ENCODE results near the gene LALBA.

The LALBA gene

GRCh38 chr12:48536602-48537001 is 33.2 kb downstream of the LALBA start:
- H3K79me1 ChIP-seq (replicated peaks; ENCODE audit: low read length, poor library complexity, severe bottlenecking) = no peaks in the 10 kb centered on the region
- no peak overlapping the region for H3K23ac ChIP-seq (ENCODE audit: low read length in 2 of 2)
- H3K4ac ChIP-seq (ENCODE audit: low read depth in 1 of 2, low read length in 2 of 2) = no peak overlapping the region
- H4K91ac ChIP-seq (ENCODE audit: low read length) = no peak overlapping the region
- no peak overlapping the region for H2BK120ac ChIP-seq (ENCODE audit: low read depth, low read length)
- H4K8ac ChIP-seq (ENCODE audit: low read length) = no peak overlapping the region
- H3K36me3 ChIP-seq (ENCODE audit: control insufficient read depth in 1 of 2, insufficient read depth in 2 of 2, low read depth in 1 of 2, low read length in 2 of 2) = no peaks in the 10 kb centered on the region
- H2BK15ac ChIP-seq (ENCODE audit: low read depth, poor library complexity, severe bottlenecking) = no peak overlapping the region
- no peak overlapping the region for H3K27ac ChIP-seq (ENCODE audit: low read length, poor library complexity, severe bottlenecking)
- H2BK12ac ChIP-seq (ENCODE audit: low read length in 2 of 2) = no peak overlapping the region
- no peak overlapping the region for H2BK5ac ChIP-seq (ENCODE audit: low read depth, low read length, poor library complexity, severe bottlenecking)
- H3K4me3 ChIP-seq (ENCODE audit: insufficient read depth in 1 of 2, low read depth in 1 of 2, low read length in 2 of 2) = no peak overlapping the region
- peaks cover 3% of the 10 kb centered on the region for H3K9me3 ChIP-seq (ENCODE audit: control insufficient read depth, low read length)
- no peak overlapping the region for H2AFZ ChIP-seq (ENCODE audit: low read depth, low read length)
- no peak overlapping the region for H2AK5ac ChIP-seq (ENCODE audit: low read length, severe bottlenecking)
- H3K4me2 ChIP-seq (ENCODE audit: low read length, poor library complexity, severe bottlenecking) = no peak overlapping the region
- 14% methylated on average over 1 of the region's 1 CpG for WGBS
- no peak for DNase-seq
- H3K9ac ChIP-seq (ENCODE audit: low read length) = no peak overlapping the region
- H3K14ac ChIP-seq (ENCODE audit: low read length in 2 of 2) = no peak overlapping the region
- H3K27me3 ChIP-seq (ENCODE audit: control insufficient read depth in 1 of 2, insufficient read depth in 1 of 2, low read length in 2 of 2) = peaks cover 1 to 9% of the 10 kb centered on the region in 2 experiments
- H3K18ac ChIP-seq (ENCODE audit: low read depth in 1 of 2, low read length in 2 of 2) = no peak overlapping the region
- H3K4me1 ChIP-seq (ENCODE audit: control insufficient read depth, insufficient read depth, low read depth, low read length) = no peaks in the 10 kb centered on the region

DNA sequence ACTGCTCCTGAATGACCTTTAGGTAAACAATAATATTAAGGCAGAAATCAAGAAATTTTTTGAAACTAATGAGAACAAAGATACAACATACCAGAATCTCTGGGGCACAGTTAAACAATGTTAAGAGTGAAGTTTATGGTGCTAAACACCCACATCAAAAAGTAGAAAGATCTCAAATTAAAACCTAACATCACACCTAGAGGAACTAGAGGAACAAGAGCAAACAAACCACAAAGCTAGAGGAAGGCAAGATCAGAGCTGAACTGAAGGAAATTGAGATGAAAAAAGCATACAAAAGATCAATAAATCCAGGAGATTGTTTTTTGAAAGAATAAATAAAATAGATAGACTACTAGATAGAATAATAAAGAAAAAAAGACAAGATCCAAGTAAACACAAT is 37.2 kb downstream of the LALBA start:
- H3K27me3 ChIP-seq (ENCODE audit: control insufficient read depth in 1 of 2, insufficient read depth in 1 of 2, low read length in 2 of 2) = peaks cover 0 to 3% of the 10 kb centered on the region in 2 experiments
- H2BK15ac ChIP-seq (ENCODE audit: low read depth, poor library complexity, severe bottlenecking) = no peak overlapping the region
- H3K36me3 ChIP-seq (ENCODE audit: control insufficient read depth in 1 of 2, insufficient read depth in 2 of 2, low read depth in 1 of 2, low read length in 2 of 2) = no peaks in the 10 kb centered on the region
- H3K4ac ChIP-seq (ENCODE audit: low read depth in 1 of 2, low read length in 2 of 2) = no peak overlapping the region
- no peak overlapping the region for H3K4me2 ChIP-seq (ENCODE audit: low read length, poor library complexity, severe bottlenecking)
- no peak overlapping the region for H2AK5ac ChIP-seq (ENCODE audit: low read length, severe bottlenecking)
- H3K4me3 ChIP-seq (ENCODE audit: insufficient read depth in 1 of 2, low read depth in 1 of 2, low read length in 2 of 2) = no peak overlapping the region
- H3K23ac ChIP-seq (ENCODE audit: low read length in 2 of 2) = no peak overlapping the region
- H2BK120ac ChIP-seq (ENCODE audit: low read depth, low read length) = no peak overlapping the region
- no peak overlapping the region for H3K14ac ChIP-seq (ENCODE audit: low read length in 2 of 2)
- no peak overlapping the region for H4K91ac ChIP-seq (ENCODE audit: low read length)
- no peaks in the 10 kb centered on the region for H3K79me1 ChIP-seq (replicated peaks; ENCODE audit: low read length, poor library complexity, severe bottlenecking)
- no peak for DNase-seq
- no peak overlapping the region for H3K27ac ChIP-seq (ENCODE audit: low read length, poor library complexity, severe bottlenecking)
- no peak overlapping the region for H3K9ac ChIP-seq (ENCODE audit: low read length)
- H2BK12ac ChIP-seq (ENCODE audit: low read length in 2 of 2) = no peak overlapping the region
- H4K8ac ChIP-seq (ENCODE audit: low read length) = no peak overlapping the region
- H2BK5ac ChIP-seq (ENCODE audit: low read depth, low read length, poor library complexity, severe bottlenecking) = no peak overlapping the region
- H2AFZ ChIP-seq (ENCODE audit: low read depth, low read length) = no peak overlapping the region
- no peak overlapping the region for H3K18ac ChIP-seq (ENCODE audit: low read depth in 1 of 2, low read length in 2 of 2)
- H3K4me1 ChIP-seq (ENCODE audit: control insufficient read depth, insufficient read depth, low read depth, low read length) = no peaks in the 10 kb centered on the region
- H3K9me3 ChIP-seq (ENCODE audit: control insufficient read depth, low read length) = peaks cover 3% of the 10 kb centered on the region

- Histone ChIP-seq H4K91ac (ENCODE audit: low read length) (no peak overlapping the region), H3K9ac (ENCODE audit: low read length) (no peak overlapping the region), H3K4me3 (ENCODE audit: insufficient read depth in 1 of 2, low read depth in 1 of 2, low read length in 2 of 2) (no peak overlapping the region), H2BK5ac (ENCODE audit: low read depth, low read length, poor library complexity, severe bottlenecking) (no peak overlapping the region), H3K14ac (ENCODE audit: low read length in 2 of 2) (no peak overlapping the region), H3K18ac (ENCODE audit: low read depth in 1 of 2, low read length in 2 of 2) (no peak overlapping the region), H3K36me3 (ENCODE audit: control insufficient read depth in 1 of 2, insufficient read depth in 2 of 2, low read depth in 1 of 2, low read length in 2 of 2) (no peaks in the 10 kb centered on the region), H3K4me1 (ENCODE audit: control insufficient read depth, insufficient read depth, low read depth, low read length) (no peaks in the 10 kb centered on the region), H3K4me2 (ENCODE audit: low read length, poor library complexity, severe bottlenecking) (no peak overlapping the region), H2BK120ac (ENCODE audit: low read depth, low read length) (no peak overlapping the region), H3K79me1 (replicated peaks; ENCODE audit: low read length, poor library complexity, severe bottlenecking) (no peaks in the 10 kb centered on the region), H3K9me3 (ENCODE audit: control insufficient read depth, low read length) (no peaks in the 10 kb centered on the region), H3K23ac (ENCODE audit: low read length in 2 of 2) (no peak overlapping the region), H3K27me3 (ENCODE audit: control insufficient read depth in 1 of 2, insufficient read depth in 1 of 2, low read length in 2 of 2) (peaks cover 4 to 9% of the 10 kb centered on the region in 2 experiments), H4K8ac (ENCODE audit: low read length) (no peak overlapping the region), H3K4ac (ENCODE audit: low read depth in 1 of 2, low read length in 2 of 2) (no peak overlapping the region), H2BK12ac (ENCODE audit: low read length in 2 of 2) (no peak overlapping the region), H3K27ac (ENCODE audit: low read length, poor library complexity, severe bottlenecking) (no peak overlapping the region), H2BK15ac (ENCODE audit: low read depth, poor library complexity, severe bottlenecking) (no peak overlapping the region), H2AFZ (ENCODE audit: low read depth, low read length) (no peak overlapping the region), H2AK5ac (ENCODE audit: low read length, severe bottlenecking) (no peak overlapping the region)
- WGBS = 90% methylated on average over 42 of the region's 44 CpGs
- no peak for DNase-seq
These were observed 41.8 kb downstream of the LALBA start for GRCh38 chr12:48527891-48528670.

- WGBS = 78% methylated on average over 5 of the region's 5 CpGs
- H2BK12ac ChIP-seq (ENCODE audit: low read length in 2 of 2) = no peak within 1 kb of the TSS
These were observed 44.5 kb downstream of the LALBA start, which contains the start of gene OR8S1 for GRCh38 chr12:48525332-48525731. Gene OR8S1, plus strand, starts transcription at chr12:48525632. Its CDS starts 0 bp downstream, at chr12:48525632.

More at GRCh38 chr12:48525332-48525731, 44.5 kb downstream of the LALBA start, which contains the start of gene OR8S1:
- Histone ChIP-seq H2AFZ (ENCODE audit: low read depth, low read length) (no peak within 1 kb of the TSS), H3K9me3 (ENCODE audit: control insufficient read depth, low read length) (no peaks in the 10 kb centered on the region), H3K36me3 (ENCODE audit: control insufficient read depth in 1 of 2, insufficient read depth in 2 of 2, low read depth in 1 of 2, low read length in 2 of 2) (no peaks in the 10 kb centered on the region), H3K23ac (ENCODE audit: low read length in 2 of 2) (no peak within 1 kb of the TSS), H3K4me3 (ENCODE audit: insufficient read depth in 1 of 2, low read depth in 1 of 2, low read length in 2 of 2) (no peak within 1 kb of the TSS), H2BK15ac (ENCODE audit: low read depth, poor library complexity, severe bottlenecking) (no peak within 1 kb of the TSS), H3K18ac (ENCODE audit: low read depth in 1 of 2, low read length in 2 of 2) (no peak within 1 kb of the TSS), H3K9ac (ENCODE audit: low read length) (no peak within 1 kb of the TSS), H3K79me1 (replicated peaks; ENCODE audit: low read length, poor library complexity, severe bottlenecking) (no peaks in the 10 kb centered on the region), H3K27ac (ENCODE audit: low read length, poor library complexity, severe bottlenecking) (no peak within 1 kb of the TSS), H2AK5ac (ENCODE audit: low read length, severe bottlenecking) (no peak within 1 kb of the TSS), H3K4me1 (ENCODE audit: control insufficient read depth, insufficient read depth, low read depth, low read length) (no peaks in the 10 kb centered on the region), H2BK120ac (ENCODE audit: low read depth, low read length) (no peak within 1 kb of the TSS), H3K4me2 (ENCODE audit: low read length, poor library complexity, severe bottlenecking) (no peak within 1 kb of the TSS), H4K8ac (ENCODE audit: low read length) (no peak within 1 kb of the TSS), H3K14ac (ENCODE audit: low read length in 2 of 2) (no peak within 1 kb of the TSS), H3K27me3 (ENCODE audit: control insufficient read depth in 1 of 2, insufficient read depth in 1 of 2, low read length in 2 of 2) (peaks cover 4 to 6% of the 10 kb centered on the region in 2 experiments), H4K91ac (ENCODE audit: low read length) (no peak within 1 kb of the TSS), H2BK5ac (ENCODE audit: low read depth, low read length, poor library complexity, severe bottlenecking) (no peak within 1 kb of the TSS), H3K4ac (ENCODE audit: low read depth in 1 of 2, low read length in 2 of 2) (no peak within 1 kb of the TSS)
- DNase-seq = no peak

All from mesenchymal stem cell (in vitro differentiated cells and primary cell).